GM03348 (cell line): ENCODE data around the gene MUC5B.
A peak's percentile ranks its signal among the peaks of the same experiment; 100 is the strongest.
"Not testable (repeated sequence)": the region's sequence is repeated elsewhere in the genome, so short reads cannot be mapped to it uniquely, and the experiment has no call there.

ENCODE experiments used
- DNase-seq: peaks from one replicate; pipeline ENCODE4 v3.0.0; 2012; ENCODE audit warnings: low spot score

Gene MUC5B

GRCh38 chr11:1250411-1250810 lies 27.5 kb downstream of the MUC5B start:
- DNase-seq = not testable (repeated sequence)

GRCh38 chr11:1251236-1251770 lies 28.4 kb downstream of the MUC5B start:
- DNase-seq = no peak

- no peak for DNase-seq
These were observed 29.7 kb downstream of the MUC5B start for GRCh38 chr11:1252371-1253102.

- DNase-seq = no peak
These were observed 30.2 kb downstream of the MUC5B start for GRCh38 chr11:1253103-1253485.

GRCh38 chr11:1254086-1254648 lies 31.3 kb downstream of the MUC5B start:
- no peak for DNase-seq

GRCh38 chr11:1254733-1255132 lies 31.9 kb downstream of the MUC5B start:
- DNase-seq = no peak

- DNase-seq = no peak
These were observed 32.3 kb downstream of the MUC5B start for GRCh38 chr11:1255151-1255550.

GRCh38 chr11:1256257-1257045 lies 33.6 kb downstream of the MUC5B start:
- DNase-seq = no peak

GRCh38 chr11:1257366-1257765 lies 34.5 kb downstream of the MUC5B start:
- DNase-seq = no peak

- no peak for DNase-seq
These were observed 35.0 kb downstream of the MUC5B start for GRCh38 chr11:1257916-1258315.

GRCh38 chr11:1258401-1259075 lies 35.7 kb downstream of the MUC5B start:
- no peak for DNase-seq

GRCh38 chr11:1259076-1259461 lies 36.2 kb downstream of the MUC5B start:
- DNase-seq = no peak

- DNase-seq = no peak
These were observed 36.7 kb downstream of the MUC5B start for GRCh38 chr11:1259561-1259960.

GRCh38 chr11:1260023-1260501 lies 37.2 kb downstream of the MUC5B start:
- DNase-seq = peak; percentile 78

GRCh38 chr11:1260620-1261019 lies 37.8 kb downstream of the MUC5B start:
- no peak for DNase-seq

- DNase-seq = no peak
These were observed 38.6 kb downstream of the MUC5B start for GRCh38 chr11:1261241-1262071.

- DNase-seq = peak; percentile 96
These were observed 39.5 kb downstream of the MUC5B start for GRCh38 chr11:1262172-1263006.

GRCh38 chr11:1263010-1263409 lies 40.1 kb downstream of the MUC5B start:
- no peak for DNase-seq

GRCh38 chr11:1264444-1264843 lies 41.6 kb downstream of the MUC5B start:
- DNase-seq = peak; percentile 65

GRCh38 chr11:1265480-1265879 lies 42.6 kb downstream of the MUC5B start:
- DNase-seq = not testable (repeated sequence)
